B cell (primary cell): ENCODE measurements around the gene CHPF2.

Source experiments
- CTCF ChIP-seq: fragments of 200-600 bp; IDR thresholded peaks from one replicate; pipeline ENCODE4 v1.8.0; 2022; ENCODE audit warnings: antibody characterized with exemption, mild to moderate bottlenecking
- EZH2 ChIP-seq: IDR thresholded peaks from 2 replicates; pipeline ENCODE4 v1.6.1; 2012; ENCODE audit warnings: borderline replicate concordance, low read depth, mild to moderate bottlenecking, moderate library complexity, low read length; ENCODE audit not compliant: insufficient read depth, poor library complexity, severe bottlenecking

DNA sequence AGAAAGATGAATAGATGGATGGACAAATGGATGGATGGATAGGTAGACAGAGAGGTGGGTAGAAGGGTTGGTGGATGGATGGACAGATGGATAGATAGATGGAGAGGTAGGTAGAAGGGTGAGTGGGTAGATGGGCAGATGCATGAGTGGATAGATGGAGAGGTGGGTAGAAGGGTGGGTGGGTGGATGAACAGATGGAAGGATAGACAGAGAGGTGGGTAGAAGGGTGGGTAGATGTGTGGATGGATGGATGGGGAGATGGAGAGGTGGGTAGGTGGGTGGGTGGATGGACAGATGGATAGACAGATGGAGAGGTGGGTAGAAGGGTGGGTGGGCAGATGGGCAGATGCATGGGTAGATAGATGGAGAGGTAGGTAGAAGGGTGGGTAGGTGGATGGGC lies 34.4 kb upstream of the CHPF2 start:
- TF ChIP-seq CTCF (no peak), EZH2 (no peak)
